Keratinocyte (primary cell): ENCODE data around the gene SLC25A39.

Experiments used
- CTCF ChIP-seq, 3 experiments: IDR thresholded peaks in 1 of 3; conservative IDR thresholded peaks in 1 of 3; optimal IDR thresholded peaks in 1 of 3; 2 replicates in 2 of 3; 3 replicates in 1 of 3; pipeline versions ENCODE3 to v1.5.1; 2011; ENCODE audit warnings: low read length in 3 of 3, mild to moderate bottlenecking in 3 of 3, moderate library complexity in 2 of 3, control low read depth in 1 of 3, inconsistent platforms in 1 of 3; ENCODE audit not compliant: insufficient read depth in 2 of 3; ENCODE audit errors: extremely low read depth in 1 of 3
- EZH2 ChIP-seq: IDR thresholded peaks from one replicate; pipeline ENCODE4 v1.6.1; 2012; ENCODE audit warnings: inconsistent platforms, mild to moderate bottlenecking, low read length, moderate library complexity

- TF ChIP-seq CTCF (optimal IDR thresholded peaks at IDR 0.05 in 1 of 3, IDR thresholded peaks at IDR 0.05 in 1 of 3, conservative IDR thresholded peaks at IDR 0.05 in 1 of 3; ENCODE audit: extremely low read depth in 1 of 3, insufficient read depth in 2 of 3, low read length in 3 of 3), result no peak
- TF ChIP-seq EZH2, result no peak
Measured at GRCh38 chr17:44323359-44324091, 1.1 kb downstream of the SLC25A39 start.
